IMR-90 (cell line): ENCODE results near the gene C1R. TPM values are rescaled to one million over a fixed set of nuclear protein-coding genes. Genes with fewer than 3 reads are reported as not detected.

Source experiments
- ATAC-seq: fragments of 200-7000 bp; cut with Tn5 transposase; 2 replicates; pipeline ENCODE4 v1.9.1; 2020; ENCODE audit warnings: low read depth, mild to moderate bottlenecking, moderate library complexity
- BruUV-seq: library from RNA; stranded (reverse); fragments of 400-500 nt; replicated peaks from 2 replicates; lab custom pipeline; 2021; lab: Mats Ljungman, UMichigan
- CTCF ChIA-PET: fragments of 300-600 bp; formaldehyde crosslinking; extraction: SDS; loops from one replicate; lab custom pipeline; 2021; ENCODE audit warnings: antibody characterized with exemption; lab: Yijun Ruan, JAX
- POLR2A ChIA-PET: fragments of 300-600 bp; sonication (Branson Sonifier 250); formaldehyde crosslinking; loops from one replicate; lab custom pipeline; 2022; ENCODE audit warnings: antibody characterized with exemption; ENCODE audit not compliant: unreplicated experiment; lab: Charles Lee
- DNase-seq: peaks from one replicate; pipeline ENCODE4 v3.0.0; 2013
- H2AFZ ChIP-seq: replicated peaks from 2 replicates; pipeline ENCODE3; 2013; ENCODE audit warnings: low read length, mild to moderate bottlenecking; ENCODE audit not compliant: poor library complexity
- H2AK5ac ChIP-seq: 2 replicates; pipeline ENCODE4 v1.6.1; 2013; ENCODE audit warnings: low read depth, low read length, inconsistent platforms
- H2AK9ac ChIP-seq: replicated peaks from 2 replicates; pipeline ENCODE3; 2013; ENCODE audit warnings: mild to moderate bottlenecking, low read depth, low read length, moderate library complexity; ENCODE audit not compliant: poor library complexity
- H2BK120ac ChIP-seq: 2 replicates; pipeline ENCODE4 v1.6.1; 2013; ENCODE audit warnings: low read depth, low read length, inconsistent platforms
- H2BK15ac ChIP-seq: 3 replicates; pipeline ENCODE4 v1.6.1; 2013; ENCODE audit warnings: low read depth, low read length, inconsistent platforms
- H2BK20ac ChIP-seq: 2 replicates; pipeline ENCODE4 v1.6.1; 2013; ENCODE audit warnings: low read depth, mild to moderate bottlenecking, inconsistent platforms, low read length, moderate library complexity
- H2BK5ac ChIP-seq: 2 replicates; pipeline ENCODE4 v1.6.1; 2013; ENCODE audit warnings: mild to moderate bottlenecking, low read depth, low read length, inconsistent platforms; ENCODE audit not compliant: poor library complexity, severe bottlenecking
- H3K14ac ChIP-seq: replicated peaks from 2 replicates; pipeline ENCODE4 v1.6.1; 2013; ENCODE audit warnings: low read depth, low read length, inconsistent platforms
- H3K18ac ChIP-seq: 2 replicates; pipeline ENCODE4 v1.6.1; 2013; ENCODE audit warnings: low read depth, low read length, control low read depth
- H3K23ac ChIP-seq: 2 replicates; pipeline ENCODE4 v1.6.1; 2013; ENCODE audit warnings: low read depth, low read length, inconsistent platforms
- H3K27ac ChIP-seq: 2 replicates; pipeline ENCODE4 v1.5.1; 2013; ENCODE audit warnings: mild to moderate bottlenecking, control low read depth, low read length; ENCODE audit not compliant: insufficient read depth
- H3K27me3 ChIP-seq: 2 replicates; pipeline ENCODE4 v1.6.1; 2013; ENCODE audit warnings: low read length; ENCODE audit not compliant: control insufficient read depth, insufficient read depth
- H3K36me3 ChIP-seq: 2 replicates; pipeline ENCODE4 v1.6.1; 2013; ENCODE audit warnings: low read length, mixed read lengths; ENCODE audit not compliant: control insufficient read depth, insufficient read depth
- H3K4ac ChIP-seq: 2 replicates; pipeline ENCODE4 v1.6.1; 2013; ENCODE audit warnings: low read depth, low read length, inconsistent platforms
- H3K4me1 ChIP-seq: 2 replicates; pipeline ENCODE4 v1.6.1; 2013; ENCODE audit warnings: low read length, mixed read lengths; ENCODE audit not compliant: control insufficient read depth, insufficient read depth
- H3K4me2 ChIP-seq: 2 replicates; pipeline ENCODE4 v1.6.1; 2013; ENCODE audit warnings: low read depth, mild to moderate bottlenecking, control low read depth, low read length, moderate library complexity
- H3K4me3 ChIP-seq: 2 replicates; pipeline ENCODE4 v1.5.1; 2013; ENCODE audit warnings: low read depth, mild to moderate bottlenecking, control low read depth, low read length, moderate library complexity; ENCODE audit not compliant: insufficient read depth
- H3K56ac ChIP-seq: 2 replicates; pipeline ENCODE4 v1.6.1; 2013; ENCODE audit warnings: low read length, inconsistent platforms; ENCODE audit not compliant: insufficient read depth; ENCODE audit errors: extremely low read depth
- H3K79me1 ChIP-seq, 2 experiments: 2 replicates each; pipeline ENCODE4 v1.6.1; 2013; ENCODE audit warnings: low read length in 2 of 2, inconsistent platforms in 1 of 2, low read depth in 1 of 2
- H3K9ac ChIP-seq: 2 replicates; pipeline ENCODE4 v1.6.1; 2013; ENCODE audit warnings: low read depth, low read length, control low read depth
- H3K9me1 ChIP-seq: 2 replicates; pipeline ENCODE4 v1.6.1; 2013; ENCODE audit warnings: low read length, inconsistent platforms; ENCODE audit not compliant: insufficient read depth
- H3K9me3 ChIP-seq: 2 replicates; pipeline ENCODE4 v1.6.1; 2013; ENCODE audit warnings: low read length; ENCODE audit not compliant: control insufficient read depth, insufficient read depth
- H4K20me1 ChIP-seq: 2 replicates; pipeline ENCODE4 v1.6.1; 2013; ENCODE audit warnings: low read length, inconsistent platforms; ENCODE audit not compliant: insufficient read depth
- H4K5ac ChIP-seq: 2 replicates; pipeline ENCODE4 v1.6.1; 2013; ENCODE audit warnings: mild to moderate bottlenecking, low read depth, low read length, control low read depth
- H4K8ac ChIP-seq, 2 experiments: 2 replicates each; pipeline ENCODE4 v1.6.1; 2013; ENCODE audit warnings: low read depth in 2 of 2, low read length in 2 of 2, control low read depth in 1 of 2, inconsistent platforms in 1 of 2
- H4K91ac ChIP-seq: 2 replicates; pipeline ENCODE4 v1.6.1; 2013; ENCODE audit warnings: low read depth, low read length, inconsistent platforms; ENCODE audit not compliant: insufficient read depth
- BHLHE40 ChIP-seq: fragments of 150-350 bp; IDR thresholded peaks from 2 replicates; pipeline ENCODE4 v1.6.1; 2016; ENCODE audit warnings: mild to moderate bottlenecking, low read depth, low read length
- CEBPB ChIP-seq: IDR thresholded peaks from 2 replicates; pipeline ENCODE4 v1.6.1; 2012; ENCODE audit warnings: low read depth, low read length, improper control_type of control experiment
- CHD1 ChIP-seq: IDR thresholded peaks from 2 replicates; pipeline ENCODE4 v1.6.1; 2012; ENCODE audit warnings: low read depth, low read length, improper control_type of control experiment
- FOS ChIP-seq: fragments of 150-350 bp; IDR thresholded peaks from 2 replicates; pipeline ENCODE4 v1.6.1; 2016; ENCODE audit warnings: low read depth, low read length
- MAZ ChIP-seq: IDR thresholded peaks from 2 replicates; pipeline ENCODE4 v1.6.1; 2012; ENCODE audit warnings: low read depth, mild to moderate bottlenecking, low read length, improper control_type of control experiment, moderate library complexity, borderline replicate concordance
- MXI1 ChIP-seq: IDR thresholded peaks from 2 replicates; pipeline ENCODE4 v1.6.1; 2012; ENCODE audit warnings: low read depth, mild to moderate bottlenecking, low read length, moderate library complexity, borderline replicate concordance
- NFE2L2 ChIP-seq: fragments of 150-350 bp; IDR thresholded peaks from 2 replicates; pipeline ENCODE4 v1.6.1; 2016; ENCODE audit warnings: low read depth, mild to moderate bottlenecking, low read length
- POLR2A ChIP-seq: IDR thresholded peaks from 2 replicates; pipeline ENCODE4 v1.6.1; 2012; ENCODE audit warnings: mild to moderate bottlenecking, low read depth, low read length
- RAD21 ChIP-seq: IDR thresholded peaks from 2 replicates; pipeline ENCODE4 v1.6.1; 2012; ENCODE audit warnings: low read length, improper control_type of control experiment
- RCOR1 ChIP-seq: IDR thresholded peaks from 2 replicates; pipeline ENCODE4 v1.6.1; 2012; ENCODE audit warnings: mild to moderate bottlenecking, low read length, improper control_type of control experiment; ENCODE audit not compliant: insufficient replicate concordance
- RFX5 ChIP-seq: IDR thresholded peaks from 2 replicates; pipeline ENCODE4 v1.8.0; 2012; ENCODE audit warnings: low read depth, mild to moderate bottlenecking, low read length, moderate library complexity
- SMC3 ChIP-seq: fragments of 150-350 bp; IDR thresholded peaks from 2 replicates; pipeline ENCODE4 v1.6.1; 2016; ENCODE audit warnings: low read depth, mild to moderate bottlenecking, antibody characterized with exemption, low read length, moderate library complexity
- WGBS, 2 experiments: methylation state at CpG; one replicate each; pipeline versions ENCODE4 v1.1.5 to v1.1.7; 2013; ENCODE audit warnings: missing lambda C conversion rate in 2 of 2; ENCODE audit not compliant: insufficient read length in 1 of 2; ENCODE audit errors: extremely low coverage in 2 of 2; 5-methylcytosine and 5-hydroxymethylcytosine counted together
- dilution Hi-C: fragments of 300-500 bp; cut with HindIII; formaldehyde crosslinking; loops from one replicate; pipeline ENCODE4 v1.14.3; 2018; ENCODE audit warnings: low sequenced_read_pairs; ENCODE audit not compliant: unreplicated experiment
- in situ Hi-C: fragments of 300-500 bp; cut with MboI; formaldehyde crosslinking; loops from 3 replicates; pipeline ENCODE4 v1.14.3; 2019; ENCODE audit warnings: low sequenced_read_pairs, inconsistent platforms, mixed read lengths
- intact Hi-C: fragments of 100-400 bp; cut with micrococcal nuclease; formaldehyde crosslinking; loops from 2 replicates; pipeline ENCODE4 v1.10.0; 2022
- polyA plus RNA-seq, 3 experiments: library from polyadenylated mRNA; depleted of rRNA; stranded (reverse); fragments of >200 nt; gene quantifications; 2 replicates each; pipeline ENCODE4 v1.2.3, GENCODE V29; 2012; ENCODE audit warnings: low replicate concordance in 1 of 3
- total RNA-seq: library from RNA; depleted of rRNA; stranded (reverse); fragments of >200 nt; gene quantifications from 2 replicates; pipeline ENCODE4 v1.2.3, GENCODE V29; 2012
- TF ChIP-seq, protein P1 (sequence below): fragments of 150-350 bp; IDR thresholded peaks from 2 replicates; pipeline ENCODE4 v1.6.1; 2017; ENCODE audit warnings: mild to moderate bottlenecking, antibody characterized with exemption, low read length, low read depth

The C1R gene
- total and polyA plus RNA-seq, 2 of the 4 experiments (the other 2 are of a cell fraction) = 38.4 to 165 TPM

DNA sequence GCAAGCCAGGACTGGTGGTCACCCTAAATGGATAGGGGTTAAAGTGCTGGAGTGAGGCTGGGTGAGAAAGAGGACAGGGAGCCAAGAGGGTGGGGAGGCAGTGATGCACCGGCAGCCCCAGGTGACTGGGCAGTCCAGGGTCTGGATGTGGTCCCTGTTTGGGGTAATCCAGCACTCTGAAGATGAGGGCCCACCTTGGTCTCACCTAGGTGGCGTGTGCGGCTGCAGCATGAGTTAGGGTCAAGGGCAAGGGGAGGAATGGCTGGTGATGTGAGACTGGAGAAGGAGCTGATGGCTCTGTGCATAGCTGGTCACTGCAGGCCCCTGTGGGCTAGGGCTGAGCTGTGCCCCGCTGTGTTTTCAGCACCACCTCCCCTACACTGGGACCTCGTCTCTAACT is 18.4 kb upstream of the C1R start:
- peaks cover 14% of the 10 kb centered on the region for H3K36me3 ChIP-seq
- no peaks in the 10 kb centered on the region for H3K9me3 ChIP-seq
- H3K23ac ChIP-seq = no peak overlapping the region
- peaks cover 5% of the 10 kb centered on the region; the same call in 1 of the 2 replicates for H3K4me1 ChIP-seq
- H3K18ac ChIP-seq = no peak overlapping the region
- no peak overlapping the region for H4K8ac ChIP-seq
- H2AK5ac ChIP-seq = peak overlapping the region; percentile 50
- CTCF ChIA-PET = interaction anchor here (1.0 kb wide), 1 partner anchor 50 kb away, joined by 3 read pairs; the partner anchor contains the start of gene C1S
- no peak overlapping the region for H2BK5ac ChIP-seq
- H4K91ac ChIP-seq = no peak overlapping the region
- no peak overlapping the region for H4K5ac ChIP-seq
- no peak overlapping the region for H3K4ac ChIP-seq
- H2BK15ac ChIP-seq = no peak overlapping the region
- H2AFZ ChIP-seq = no peak overlapping the region
- no peaks in the 10 kb centered on the region for H3K27me3 ChIP-seq
- TF ChIP-seq RAD21 = no peak
- TF ChIP-seq RCOR1 = no peak
- no peak for TF ChIP-seq SMC3
- TF ChIP-seq CEBPB = no peak
- TF ChIP-seq, protein P1, sequence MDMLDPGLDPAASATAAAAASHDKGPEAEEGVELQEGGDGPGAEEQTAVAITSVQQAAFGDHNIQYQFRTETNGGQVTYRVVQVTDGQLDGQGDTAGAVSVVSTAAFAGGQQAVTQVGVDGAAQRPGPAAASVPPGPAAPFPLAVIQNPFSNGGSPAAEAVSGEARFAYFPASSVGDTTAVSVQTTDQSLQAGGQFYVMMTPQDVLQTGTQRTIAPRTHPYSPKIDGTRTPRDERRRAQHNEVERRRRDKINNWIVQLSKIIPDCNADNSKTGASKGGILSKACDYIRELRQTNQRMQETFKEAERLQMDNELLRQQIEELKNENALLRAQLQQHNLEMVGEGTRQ = no peak
- TF ChIP-seq RFX5 = no peak
- TF ChIP-seq POLR2A = no peak
- no peak for TF ChIP-seq NFE2L2
- TF ChIP-seq BHLHE40 = no peak
- TF ChIP-seq CHD1 = no peak
- no peak for TF ChIP-seq FOS
- TF ChIP-seq MXI1 = no peak
- TF ChIP-seq MAZ = no peak
- peaks cover 24 to 49% of the 10 kb centered on the region in 2 experiments; a peak in 3 of 4 replicates for H3K79me1 ChIP-seq
- WGBS, 2 experiments = 100% methylated on average over 1 of the region's 5 CpGs; no CpG with 5 or more reads in 1 of the 2 experiments
- POLR2A ChIA-PET = interaction anchor here (0.6 kb wide), 1 partner anchor 50 kb away, joined by 3 read pairs; the partner anchor contains the start of gene C1S
- no peak overlapping the region for H2BK20ac ChIP-seq
- no peak overlapping the region for H3K14ac ChIP-seq
- in situ Hi-C loops (loop anchor here (5.0 to 10.0 kb wide), 2 partner anchors 48 to 166 kb away; partner anchors contain the start of genes C12orf57, C1S and RNU7-1), intact Hi-C loops (loop anchor here (5.0 kb wide), 1 partner anchor 238 kb away; the partner anchor contains the start of gene SPSB2), dilution Hi-C loops (no loop called here)
- H3K27ac ChIP-seq = no peak overlapping the region
- no peak overlapping the region for H3K4me3 ChIP-seq
- no peak overlapping the region for H3K4me2 ChIP-seq
- H2BK120ac ChIP-seq = no peak overlapping the region
- no peak for ATAC-seq
- H3K56ac ChIP-seq = no peak overlapping the region
- BruUV-seq = no TSS peak
- H3K9ac ChIP-seq = no peak overlapping the region
- peak overlapping the region; percentile 33 for H2AK9ac ChIP-seq
- H4K20me1 ChIP-seq = no peaks in the 10 kb centered on the region
- no peaks in the 10 kb centered on the region for H3K9me1 ChIP-seq
- no peak for DNase-seq
